Stimulated activated CD4-positive, alpha-beta T cell treated with anti-CD3 and anti-CD28 coated beads, TNF-alpha, amount 100 ng/mL, for 1 hour (primary cell): ENCODE measurements around the gene FCAMR.

Experiments used
- DNase-seq, 3 donors: peaks; one replicate each; pipeline ENCODE4 v3.0.0-alpha.2; 2020; ENCODE audit warnings: low read depth in 3 of 3, low spot score in 1 of 3

The FCAMR gene

GRCh38 chr1:206958144-206958543 is 12.1 kb downstream of the FCAMR start:
- DNase-seq: no peak

DNA sequence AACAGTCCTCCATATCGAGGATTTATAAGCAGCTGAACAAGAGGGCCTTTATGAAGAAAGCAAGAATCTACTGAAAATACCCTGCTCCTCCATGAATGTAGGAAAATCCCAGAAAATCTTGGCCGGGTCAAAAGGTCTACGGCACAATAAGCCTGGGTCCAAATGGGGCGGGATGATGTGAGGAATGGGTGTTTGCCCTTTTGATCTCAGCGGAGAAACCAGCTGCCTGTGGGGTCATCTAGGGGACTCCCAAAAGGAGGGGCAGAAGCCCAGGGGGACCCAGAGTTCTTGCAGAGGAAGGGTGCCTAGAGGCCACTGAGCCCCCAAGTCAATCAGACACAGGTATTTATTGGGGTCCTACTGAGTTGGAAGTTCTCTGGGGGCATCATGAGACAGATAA is 12.6 kb downstream of the FCAMR start:
- no peak for DNase-seq

GRCh38 chr1:206955476-206956451 is 14.5 kb downstream of the FCAMR start:
- no peak for DNase-seq

GRCh38 chr1:206954459-206955342 is 15.6 kb downstream of the FCAMR start:
- DNase-seq: no peak

- DNase-seq: no peak
Observed at GRCh38 chr1:206953626-206954025, 16.6 kb downstream of the FCAMR start.

- no peak for DNase-seq
Observed at GRCh38 chr1:206953126-206953525, 17.1 kb downstream of the FCAMR start.

GRCh38 chr1:206952171-206952570 is 18.1 kb downstream of the FCAMR start:
- DNase-seq: no peak

- no peak for DNase-seq
Observed at GRCh38 chr1:206951318-206952100, 18.8 kb downstream of the FCAMR start.

DNA sequence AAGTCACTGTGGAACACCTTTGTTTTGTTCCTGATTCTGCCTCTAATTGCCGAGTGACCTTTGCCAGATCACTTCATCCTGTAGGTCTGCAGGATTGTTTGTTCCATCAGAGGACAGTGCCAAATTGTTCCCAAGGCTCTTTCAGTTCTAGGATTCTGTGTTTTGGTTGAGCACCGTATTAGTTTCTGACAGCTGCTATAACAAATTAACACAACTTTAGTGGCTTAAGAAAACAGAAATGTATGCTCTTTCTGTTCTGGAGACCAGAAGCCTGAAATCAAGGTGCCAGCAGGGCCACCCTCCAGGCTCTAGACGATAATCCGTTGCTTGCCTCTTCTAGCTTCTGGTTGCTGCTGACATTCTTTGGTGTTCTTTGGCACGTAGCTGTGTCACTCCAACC is 20.6 kb downstream of the FCAMR start:
- no peak for DNase-seq

DNA sequence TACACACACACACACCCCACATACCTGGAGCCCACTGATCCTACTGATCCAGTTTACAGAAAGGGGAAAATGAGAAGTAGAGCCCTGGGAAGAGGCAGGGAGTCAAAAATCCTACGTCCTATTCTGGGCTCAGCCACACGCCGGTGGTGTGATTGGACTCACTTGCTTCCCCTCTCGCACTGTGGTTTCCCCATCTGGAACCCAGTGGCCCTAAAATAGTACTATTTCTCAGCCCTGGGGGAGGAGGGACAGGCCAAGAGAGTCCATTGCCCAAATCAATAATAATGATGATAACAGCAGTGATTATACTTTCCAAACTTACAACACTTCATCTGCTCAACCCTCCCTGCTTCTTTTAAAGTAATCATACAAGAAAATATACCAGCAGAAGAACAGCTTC is 21.1 kb downstream of the FCAMR start:
- DNase-seq: no peak

- no peak for DNase-seq
Observed at GRCh38 chr1:206947255-206947654, 23.0 kb downstream of the FCAMR start.

GRCh38 chr1:206946261-206946660 is 24.0 kb downstream of the FCAMR start, which contains the start of gene PIGR:
TSS of gene PIGR (minus strand) at chr1:206946466. CDS start at chr1:206940531, 5,935 bp downstream.
- DNase-seq: no peak

GRCh38 chr1:206945779-206946178 is 24.5 kb downstream of the FCAMR start:
- no peak for DNase-seq

DNA sequence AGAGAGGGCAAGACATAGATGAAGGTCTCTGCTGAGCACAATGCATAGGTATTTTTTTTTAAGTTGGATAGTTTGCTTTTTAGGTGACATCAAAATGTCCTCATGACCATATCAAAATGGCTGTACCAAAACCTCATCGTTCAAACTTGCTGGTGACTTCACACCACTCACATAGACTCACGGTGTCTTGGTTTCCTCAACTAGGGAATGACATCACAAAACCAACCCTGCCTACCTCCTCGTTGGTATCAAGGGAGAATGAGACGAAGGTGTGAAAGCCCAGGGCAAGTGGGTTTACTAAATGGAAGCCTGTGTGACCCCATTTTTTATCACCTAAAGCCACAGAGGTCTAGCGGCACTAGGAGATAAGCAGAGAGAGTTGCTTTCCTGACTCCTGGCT is 25.6 kb downstream of the FCAMR start:
- no peak for DNase-seq

- DNase-seq: no peak
Observed at GRCh38 chr1:206941766-206942418, 28.4 kb downstream of the FCAMR start.

DNA sequence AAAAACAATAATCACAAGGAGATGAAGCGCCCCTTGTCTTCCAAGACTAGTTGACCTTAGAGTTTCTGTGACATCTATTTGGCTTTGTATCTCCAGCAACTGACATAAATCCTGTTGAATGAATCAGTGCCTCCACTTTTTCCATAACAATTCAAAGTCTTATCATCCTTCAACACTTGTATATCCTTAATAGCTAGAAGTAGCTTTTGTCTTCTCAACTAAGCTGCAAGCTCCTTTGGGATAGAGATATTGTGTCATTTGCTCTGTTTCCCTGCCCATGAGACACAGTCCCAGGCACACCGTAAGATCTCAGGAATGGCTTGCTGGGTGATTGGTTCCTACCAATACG is 29.7 kb downstream of the FCAMR start:
- DNase-seq: no peak

GRCh38 chr1:206939841-206940587 is 30.2 kb downstream of the FCAMR start:
- no peak for DNase-seq

GRCh38 chr1:206939131-206939530 is 31.1 kb downstream of the FCAMR start:
- no peak for DNase-seq

DNA sequence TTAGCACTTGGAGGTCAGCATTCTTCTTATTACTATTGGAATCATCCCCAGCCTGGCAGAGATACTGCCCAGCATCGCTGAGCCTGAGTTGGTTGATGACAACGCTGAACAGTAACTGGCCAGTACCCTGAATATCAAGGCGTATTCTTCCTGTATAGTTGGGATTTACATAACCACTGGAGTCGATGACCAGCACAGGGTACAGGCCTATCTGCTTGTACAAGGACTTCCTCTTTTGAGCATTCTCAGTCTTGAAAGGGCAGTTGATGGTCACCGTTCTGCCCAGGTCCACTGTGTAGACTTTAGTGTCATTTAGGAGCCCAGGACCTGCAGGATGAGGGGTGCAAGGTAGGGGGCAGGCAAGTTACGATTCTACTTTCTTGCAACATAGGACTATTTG is 32.8 kb downstream of the FCAMR start:
- no peak for DNase-seq

DNA sequence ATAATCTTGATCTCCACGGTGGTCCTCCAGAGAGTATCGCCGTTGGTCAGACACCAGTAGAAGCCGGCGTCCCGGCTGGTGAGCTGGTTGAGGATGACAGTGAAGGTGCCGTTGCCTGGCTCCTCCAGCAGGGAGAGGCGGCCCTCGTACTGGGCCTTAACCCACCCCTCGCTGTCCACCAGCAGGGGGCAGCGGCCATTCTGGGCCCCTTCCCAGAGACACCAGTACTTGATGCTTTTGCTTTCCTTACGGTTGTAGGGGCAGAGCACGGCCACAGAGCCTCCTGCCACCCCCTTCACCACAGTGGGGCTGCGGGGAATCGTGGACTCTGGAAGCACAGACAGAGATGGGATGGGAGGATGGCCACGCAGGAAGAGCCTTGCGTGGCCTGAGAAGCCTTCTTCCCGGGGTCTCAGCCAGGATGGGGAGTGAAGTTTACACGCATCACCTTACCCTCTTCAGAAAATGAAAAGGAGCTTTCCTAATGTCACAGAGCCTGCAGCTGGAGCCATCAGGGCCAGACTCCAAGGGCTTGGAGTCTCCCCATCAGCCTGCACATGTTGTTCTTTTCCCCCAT is 34.7 kb downstream of the FCAMR start:
- DNase-seq: no peak
